Smooth muscle cell (in vitro differentiated cells): ENCODE results near the gene CYP24A1. TPM values are rescaled to one million over a fixed set of nuclear protein-coding genes. Genes with fewer than 3 reads are reported as not detected.
A peak's percentile ranks its signal among the peaks of the same experiment; 100 is the strongest.

Experiments
- DNase-seq: peaks from one replicate; lab custom pipeline; 2025; ENCODE audit not compliant: unreplicated experiment; lab: John Stamatoyannopoulos, UW
- H2AFZ ChIP-seq: fragments of 200-600 bp; sonication (generic); 2 replicates; pipeline ENCODE4 v1.6.0; 2016; ENCODE audit warnings: antibody characterized with exemption, low read depth, mild to moderate bottlenecking
- H3F3A ChIP-seq: fragments of 200-600 bp; sonication (generic); 2 replicates; pipeline ENCODE4 v1.6.0; 2017; ENCODE audit warnings: antibody characterized with exemption, low read depth
- H3K27ac ChIP-seq: fragments of 200-600 bp; sonication (generic); 2 replicates; pipeline ENCODE4 v1.5.1; 2016; ENCODE audit warnings: low read depth, mild to moderate bottlenecking
- H3K27me3 ChIP-seq: fragments of 200-600 bp; sonication (generic); 2 replicates; pipeline ENCODE4 v1.6.1; 2016; ENCODE audit warnings: low read depth, mild to moderate bottlenecking
- H3K36me3 ChIP-seq: fragments of 200-600 bp; sonication (generic); 2 replicates; pipeline ENCODE4 v1.5.1; 2016; ENCODE audit warnings: low read depth
- H3K4me1 ChIP-seq: fragments of 200-600 bp; sonication (generic); 2 replicates; pipeline ENCODE4 v1.5.1; 2016; ENCODE audit warnings: low read depth
- H3K4me2 ChIP-seq: fragments of 200-600 bp; sonication (generic); 2 replicates; pipeline ENCODE4 v1.6.0; 2016; ENCODE audit warnings: mild to moderate bottlenecking
- H3K4me3 ChIP-seq: fragments of 200-600 bp; sonication (generic); 2 replicates; pipeline ENCODE4 v1.5.1; 2016; ENCODE audit warnings: mild to moderate bottlenecking
- H3K79me2 ChIP-seq: fragments of 200-600 bp; sonication (generic); 2 replicates; pipeline ENCODE4 v1.6.0; 2016; ENCODE audit warnings: low read depth, mild to moderate bottlenecking
- H3K9ac ChIP-seq: fragments of 200-600 bp; sonication (generic); 2 replicates; pipeline ENCODE4 v1.6.0; 2016; ENCODE audit warnings: low read depth
- H3K9me3 ChIP-seq: fragments of 200-600 bp; sonication (generic); replicated peaks from 2 replicates; pipeline ENCODE4 v1.5.1; 2016; ENCODE audit warnings: low read depth
- H4K20me1 ChIP-seq: fragments of 200-600 bp; sonication (generic); 2 replicates; pipeline ENCODE4 v1.6.0; 2016; ENCODE audit warnings: low read depth
- CTCF ChIP-seq: fragments of 200-600 bp; sonication (generic); IDR thresholded peaks from 2 replicates; pipeline ENCODE4 v1.5.1; 2017; ENCODE audit warnings: borderline replicate concordance, mild to moderate bottlenecking, antibody characterized with exemption; ENCODE audit not compliant: insufficient read depth, poor library complexity, severe bottlenecking
- WGBS: methylation state at CpG from one replicate; pipeline ENCODE4 v1.1.7; 2016; ENCODE audit warnings: low lambda C conversion rate; 5-methylcytosine and 5-hydroxymethylcytosine counted together
- polyA plus RNA-seq: library from polyadenylated mRNA; unstranded; fragments of >200 nt; fragmentation: Nextera tagmentation; extraction: Ambion mirVana; gene quantifications from 2 replicates; pipeline ENCODE4 v1.2.1, GENCODE V29; 2016
- total RNA-seq: library from RNA; depleted of rRNA; stranded (reverse); fragments of >200 nt; gene quantifications from 2 replicates; pipeline ENCODE4 v1.2.3, GENCODE V29; 2014

The CYP24A1 gene
- total and polyA plus RNA-seq, 2 experiments from 2014 or later = 0.70 to 18.0 TPM

DNA sequence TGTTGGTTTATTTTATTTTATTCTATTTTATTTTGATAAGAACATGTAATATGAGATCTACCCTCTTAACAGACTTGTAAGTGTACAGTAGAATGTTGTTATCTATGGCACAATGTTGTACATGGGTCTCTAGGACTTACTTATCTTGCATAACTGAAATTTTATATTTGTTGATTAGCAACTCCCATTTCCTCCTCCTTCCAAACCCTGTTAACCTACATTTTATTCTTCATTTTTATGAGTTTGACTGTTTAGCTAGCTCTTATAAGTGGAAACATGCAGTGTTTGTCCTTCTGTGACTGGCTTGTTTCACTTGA, 65.5 kb downstream of the CYP24A1 start:
- no peak for TF ChIP-seq CTCF
- Histone ChIP-seq H3K4me1 (peaks cover 4% of the 10 kb centered on the region), H3K27ac (no peak overlapping the region), H3K9me3 (no peaks in the 10 kb centered on the region), H3K4me3 (no peak overlapping the region), H3K27me3 (no peaks in the 10 kb centered on the region), H3K36me3 (no peaks in the 10 kb centered on the region), H3K4me2 (no peak overlapping the region), H3F3A (peaks cover 11% of the 10 kb centered on the region), H2AFZ (no peak overlapping the region), H3K79me2 (no peaks in the 10 kb centered on the region), H3K9ac (no peak overlapping the region), H4K20me1 (no peaks in the 10 kb centered on the region)
- no peak for DNase-seq

- H4K20me1 ChIP-seq = no peaks in the 10 kb centered on the region
- H3K4me3 ChIP-seq = no peak overlapping the region
- DNase-seq = no peak
- H3K4me1 ChIP-seq = peaks cover 4% of the 10 kb centered on the region
- H3F3A ChIP-seq = peaks cover 11% of the 10 kb centered on the region
- no peaks in the 10 kb centered on the region for H3K27me3 ChIP-seq
- no peak overlapping the region for H3K9ac ChIP-seq
- H3K4me2 ChIP-seq = no peak overlapping the region
- H3K79me2 ChIP-seq = no peaks in the 10 kb centered on the region
- no peaks in the 10 kb centered on the region for H3K36me3 ChIP-seq
- H3K27ac ChIP-seq = no peak overlapping the region
- H2AFZ ChIP-seq = no peak overlapping the region
- TF ChIP-seq CTCF = no peak
- H3K9me3 ChIP-seq = no peaks in the 10 kb centered on the region
- 89% methylated on average over 7 of the region's 7 CpGs for WGBS
These were observed 66.0 kb downstream of the CYP24A1 start for GRCh38 chr20:54107600-54108325.

DNA sequence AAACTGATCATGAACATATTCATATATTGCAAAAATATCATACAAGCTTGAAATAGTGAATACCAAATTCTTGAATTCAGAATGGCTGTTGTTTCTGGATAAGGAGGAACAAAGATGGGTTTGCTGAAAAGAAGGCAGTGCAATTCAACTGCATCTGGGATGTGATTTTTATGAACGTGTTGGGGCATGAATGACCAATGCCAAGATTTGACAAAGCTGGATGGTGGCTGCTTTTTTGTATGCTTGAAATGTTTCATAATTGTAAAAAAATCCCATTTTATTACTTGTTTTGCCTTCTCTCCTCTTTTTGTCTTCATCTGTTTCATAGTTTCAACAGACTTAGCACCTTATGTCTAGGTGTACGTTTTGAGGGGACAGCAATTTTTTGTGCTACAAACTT, 66.6 kb downstream of the CYP24A1 start:
- no peaks in the 10 kb centered on the region for H3K36me3 ChIP-seq
- H3K27me3 ChIP-seq = no peaks in the 10 kb centered on the region
- no peak overlapping the region for H2AFZ ChIP-seq
- no peak overlapping the region for H3K4me3 ChIP-seq
- H3K4me2 ChIP-seq = no peak overlapping the region
- no peaks in the 10 kb centered on the region for H4K20me1 ChIP-seq
- no peak for DNase-seq
- no peaks in the 10 kb centered on the region for H3K79me2 ChIP-seq
- peaks cover 11% of the 10 kb centered on the region for H3F3A ChIP-seq
- no peak for TF ChIP-seq CTCF
- H3K4me1 ChIP-seq = peaks cover 4% of the 10 kb centered on the region
- no peaks in the 10 kb centered on the region for H3K9me3 ChIP-seq
- WGBS = 94% methylated on average over 2 of the region's 2 CpGs
- no peak overlapping the region for H3K9ac ChIP-seq
- H3K27ac ChIP-seq = no peak overlapping the region

DNA sequence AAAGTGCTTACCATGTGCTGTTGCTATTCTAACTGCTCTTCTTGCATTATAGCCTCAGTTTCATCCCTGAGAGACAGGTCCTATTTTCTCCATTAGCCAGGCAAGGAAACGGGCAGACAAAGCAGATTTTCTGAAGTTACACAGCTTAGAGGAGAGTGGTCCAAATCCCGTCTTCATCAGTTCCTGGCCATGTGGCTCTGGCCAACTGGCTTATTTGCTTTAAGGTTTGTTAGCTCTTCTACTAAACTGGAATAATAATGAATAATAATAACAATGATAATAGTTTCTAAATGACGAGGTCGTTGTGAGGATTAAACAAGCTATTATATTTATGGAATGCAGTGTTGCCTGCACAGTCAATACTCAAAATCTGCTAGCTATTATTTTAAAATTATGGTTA, 67.6 kb downstream of the CYP24A1 start:
- Histone ChIP-seq H3K4me1 (peaks cover 4% of the 10 kb centered on the region), H4K20me1 (no peaks in the 10 kb centered on the region), H3K79me2 (no peaks in the 10 kb centered on the region), H2AFZ (no peak overlapping the region), H3K27ac (peak overlapping the region; percentile 42), H3K9ac (no peak overlapping the region), H3K27me3 (no peaks in the 10 kb centered on the region), H3K4me2 (peak overlapping the region; percentile 25), H3K4me3 (no peak overlapping the region), H3F3A (peaks cover 11% of the 10 kb centered on the region), H3K9me3 (no peaks in the 10 kb centered on the region), H3K36me3 (no peaks in the 10 kb centered on the region)
- 70% methylated on average over 4 of the region's 4 CpGs for WGBS
- DNase-seq = no peak
- no peak for TF ChIP-seq CTCF
